B cell (primary cell): ENCODE data around the gene GTPBP3. TPM values are rescaled to one million over a fixed set of nuclear protein-coding genes. Genes with fewer than 3 reads are reported as not detected.
A peak's percentile ranks its signal among the peaks of the same experiment; 100 is the strongest.

ENCODE experiments used
- ATAC-seq: fragments of 200-7000 bp; cut with Tn5 transposase; one replicate; pipeline ENCODE4 v1.10.0; 2021; ENCODE audit warnings: low read depth, mild to moderate bottlenecking, moderate number of reproducible peaks, moderate library complexity
- CTCF ChIA-PET: fragments of 350-600 bp; sonication (Branson Sonifier 250); formaldehyde crosslinking; loops from one replicate; lab custom pipeline; 2021; ENCODE audit warnings: antibody characterized with exemption, inconsistent platforms; lab: Charles Lee
- POLR2A ChIA-PET: fragments of 350-600 bp; sonication (Branson Sonifier 250); formaldehyde crosslinking; loops from one replicate; lab custom pipeline; 2021; ENCODE audit warnings: antibody characterized with exemption; lab: Charles Lee
- DNase-seq: peaks from one replicate; pipeline ENCODE4 v3.0.0; 2013
- H2AFZ ChIP-seq: 2 replicates; pipeline ENCODE4 v1.6.1; 2012; ENCODE audit warnings: mild to moderate bottlenecking, low read depth, low read length; ENCODE audit not compliant: insufficient read depth, poor library complexity, severe bottlenecking
- H3K27ac ChIP-seq, 2 donors: 1 replicate in 1 of 2; 2 replicates in 1 of 2; pipeline ENCODE4 v1.5.1; 2012 to 2013; ENCODE audit warnings: low read length in 2 of 2, mild to moderate bottlenecking in 2 of 2, moderate library complexity in 1 of 2
- H3K27me3 ChIP-seq, 4 experiments: fragments of 200-600 bp in 1 of 4; sonication (generic) in 1 of 4; replicated peaks in 1 of 4; 1 replicate in 2 of 4; 2 replicates in 2 of 4; pipeline versions ENCODE4 v1.6.1 to v1.7.0; 2013 to 2016; ENCODE audit warnings: low read length in 3 of 4, mild to moderate bottlenecking in 2 of 4, mixed read lengths in 1 of 4, moderate library complexity in 1 of 4; ENCODE audit not compliant: insufficient read depth in 4 of 4, control insufficient read depth in 3 of 4; ENCODE audit errors: control extremely low read depth in 1 of 4
- H3K36me3 ChIP-seq, 2 experiments: replicated peaks in 1 of 2; 1 replicate in 1 of 2; 2 replicates in 1 of 2; pipeline versions ENCODE4 v1.6.1 to v1.7.1; 2013; ENCODE audit warnings: low read length in 1 of 2; ENCODE audit not compliant: insufficient read depth in 2 of 2, control insufficient read depth in 1 of 2; ENCODE audit errors: control extremely low read depth in 1 of 2, extremely low read depth in 1 of 2
- H3K4me1 ChIP-seq, 2 donors: fragments of 200-600 bp in 1 of 2; sonication (generic) in 1 of 2; 1 replicate in 1 of 2; 2 replicates in 1 of 2; pipeline versions ENCODE4 v1.5.1 to v1.6.1; 2013 to 2017; ENCODE audit warnings: low read length in 2 of 2; ENCODE audit not compliant: control insufficient read depth in 2 of 2, insufficient read depth in 2 of 2
- H3K4me2 ChIP-seq: replicated peaks from 2 replicates; pipeline ENCODE3; 2012; ENCODE audit warnings: mild to moderate bottlenecking, low read depth, low read length; ENCODE audit not compliant: poor library complexity, severe bottlenecking
- H3K4me3 ChIP-seq, 5 experiments: fragments of 200-600 bp in 1 of 5; sonication (generic) in 1 of 5; 1 replicate in 3 of 5; 2 replicates in 2 of 5; pipeline versions ENCODE4 v1.5.1 to v1.7.0; 2011 to 2016; ENCODE audit warnings: low read length in 4 of 5, mild to moderate bottlenecking in 4 of 5, low read depth in 2 of 5, control low read depth in 1 of 5, moderate library complexity in 1 of 5; ENCODE audit not compliant: insufficient read depth in 1 of 5; ENCODE audit errors: control extremely low read depth in 1 of 5, extremely low read depth in 1 of 5
- H3K79me2 ChIP-seq: fragments of 200-600 bp; sonication (generic); one replicate; pipeline ENCODE4 v1.6.0; 2016; ENCODE audit warnings: low read length; ENCODE audit not compliant: control insufficient read depth, insufficient read depth
- H3K9ac ChIP-seq: fragments of 200-600 bp; sonication (generic); 2 replicates; pipeline ENCODE4 v1.6.1; 2017; ENCODE audit warnings: mild to moderate bottlenecking, low read length, moderate library complexity
- H3K9me3 ChIP-seq, 3 donors: one replicate each; pipeline versions ENCODE4 v1.6.1 to v1.7.1; 2013; ENCODE audit warnings: low read length in 2 of 3; ENCODE audit not compliant: control insufficient read depth in 2 of 3, insufficient read depth in 1 of 3; ENCODE audit errors: control extremely low read depth in 1 of 3
- H4K20me1 ChIP-seq: 2 replicates; pipeline ENCODE4 v1.6.0; 2012; ENCODE audit warnings: mild to moderate bottlenecking, low read length; ENCODE audit not compliant: insufficient read depth, control insufficient read depth, poor library complexity, severe bottlenecking
- H3K27ac Mint-ChIP-seq: one replicate; pipeline ENCODE4 v1.8.0; 2021; ENCODE audit warnings: mixed read lengths
- H3K27me3 Mint-ChIP-seq: one replicate; pipeline ENCODE4 v1.8.0; 2021; ENCODE audit warnings: mixed read lengths
- H3K4me1 Mint-ChIP-seq: one replicate; pipeline ENCODE4 v1.8.0; 2021; ENCODE audit warnings: mixed read lengths
- H3K4me3 Mint-ChIP-seq: one replicate; pipeline ENCODE4 v1.8.0; 2021; ENCODE audit warnings: mixed read lengths
- H3K9me3 Mint-ChIP-seq: one replicate; pipeline ENCODE4 v1.8.0; 2022; ENCODE audit warnings: mixed read lengths; ENCODE audit not compliant: insufficient read depth
- EZH2 ChIP-seq: IDR thresholded peaks from 2 replicates; pipeline ENCODE4 v1.6.1; 2012; ENCODE audit warnings: borderline replicate concordance, low read depth, mild to moderate bottlenecking, moderate library complexity, low read length; ENCODE audit not compliant: insufficient read depth, poor library complexity, severe bottlenecking
- WGBS: methylation state at CpG from one replicate; pipeline ENCODE4 v1.1.5; 2013; ENCODE audit warnings: missing lambda C conversion rate; ENCODE audit not compliant: insufficient coverage; 5-methylcytosine and 5-hydroxymethylcytosine counted together
- intact Hi-C: fragments of 100-400 bp; cut with micrococcal nuclease; formaldehyde crosslinking; loops from one replicate; pipeline ENCODE4 v1.10.0; 2022
- polyA plus RNA-seq: library from polyadenylated mRNA; depleted of rRNA; stranded (reverse); fragments of >200 nt; gene quantifications from 2 replicates; pipeline ENCODE4 v1.2.3, GENCODE V29; 2012
- total RNA-seq, 2 donors: library from RNA; stranded (reverse); fragments of 120-200 nt in 1 of 2; gene quantifications; 1 replicate in 1 of 2; 2 replicates in 1 of 2; pipeline versions ENCODE4 v1.2.3 to v1.2.4, GENCODE V29; 2013 to 2022
- TF ChIP-seq, protein P1 (sequence below): fragments of 200-600 bp; IDR thresholded peaks from one replicate; pipeline ENCODE4 v1.8.0; 2022; ENCODE audit warnings: antibody characterized with exemption, mild to moderate bottlenecking

GTPBP3 gene
- total and polyA plus RNA-seq, 2 donors (not counting 1 experiment from before 2014, with no cell fraction given): 41.6 to 44.9 TPM

DNA sequence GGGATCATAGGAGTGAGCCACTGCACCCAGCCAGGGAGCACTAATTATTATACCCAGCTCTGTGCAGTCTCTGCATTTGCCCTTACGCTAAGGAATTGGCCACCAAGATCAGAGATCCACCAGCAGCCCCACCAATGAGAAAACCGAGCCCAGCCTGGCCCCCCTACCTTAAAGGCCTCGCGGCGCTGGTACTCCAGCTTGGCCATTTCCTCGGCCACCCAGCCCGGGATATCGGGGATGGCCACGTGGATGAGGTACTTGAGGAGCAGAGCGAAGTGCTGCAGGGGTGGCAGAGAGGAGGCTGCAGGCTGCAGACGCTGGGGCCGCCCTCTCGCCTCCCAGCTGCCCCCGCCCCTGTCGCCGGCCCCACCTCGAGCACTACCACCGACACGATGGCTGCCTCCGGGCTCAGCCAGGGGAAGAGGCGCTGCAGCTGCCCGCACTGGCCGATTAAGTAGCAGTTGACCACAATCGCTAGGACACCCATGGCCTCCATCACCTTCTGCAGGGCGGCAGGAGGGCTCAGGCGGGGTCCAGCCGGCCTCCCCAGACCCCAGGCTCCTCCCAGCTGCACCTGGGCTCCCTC lies 10.2 kb upstream of the GTPBP3 start:
- Histone ChIP-seq H3K9ac (no peak overlapping the region), H3K4me1 (peaks cover 13 to 17% of the 10 kb centered on the region in 2 donors), H4K20me1 (peaks cover 2% of the 10 kb centered on the region), H3K9me3 (no peaks in the 10 kb centered on the region), H3K27me3 (peaks cover 0 to 19% (median 1%) of the 10 kb centered on the region in 4 experiments), H3K4me2 (peak overlapping the region; percentile 97), H2AFZ (no peak overlapping the region), H3K27ac (no peak overlapping the region), H3K79me2 (no peaks in the 10 kb centered on the region), H3K36me3 (no peaks in the 10 kb centered on the region), H3K4me3 (no peak overlapping the region)
- intact Hi-C loops: no loop called here
- TF ChIP-seq, protein P1, sequence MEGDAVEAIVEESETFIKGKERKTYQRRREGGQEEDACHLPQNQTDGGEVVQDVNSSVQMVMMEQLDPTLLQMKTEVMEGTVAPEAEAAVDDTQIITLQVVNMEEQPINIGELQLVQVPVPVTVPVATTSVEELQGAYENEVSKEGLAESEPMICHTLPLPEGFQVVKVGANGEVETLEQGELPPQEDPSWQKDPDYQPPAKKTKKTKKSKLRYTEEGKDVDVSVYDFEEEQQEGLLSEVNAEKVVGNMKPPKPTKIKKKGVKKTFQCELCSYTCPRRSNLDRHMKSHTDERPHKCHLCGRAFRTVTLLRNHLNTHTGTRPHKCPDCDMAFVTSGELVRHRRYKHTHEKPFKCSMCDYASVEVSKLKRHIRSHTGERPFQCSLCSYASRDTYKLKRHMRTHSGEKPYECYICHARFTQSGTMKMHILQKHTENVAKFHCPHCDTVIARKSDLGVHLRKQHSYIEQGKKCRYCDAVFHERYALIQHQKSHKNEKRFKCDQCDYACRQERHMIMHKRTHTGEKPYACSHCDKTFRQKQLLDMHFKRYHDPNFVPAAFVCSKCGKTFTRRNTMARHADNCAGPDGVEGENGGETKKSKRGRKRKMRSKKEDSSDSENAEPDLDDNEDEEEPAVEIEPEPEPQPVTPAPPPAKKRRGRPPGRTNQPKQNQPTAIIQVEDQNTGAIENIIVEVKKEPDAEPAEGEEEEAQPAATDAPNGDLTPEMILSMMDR: no peak
- TF ChIP-seq EZH2: no peak
- CTCF ChIA-PET: no interaction called here
- H3K4me1 Mint-ChIP-seq: peaks cover 13% of the 10 kb centered on the region
- POLR2A ChIA-PET: interaction anchor here (1.2 kb wide), 1 partner anchor 18 kb away, joined by 7 read pairs; the partner anchor contains the start of gene DDA1
- WGBS: 96% methylated on average over 27 of the region's 27 CpGs
- ATAC-seq (no peak), DNase-seq (peak; percentile 27)
- H3K4me3 Mint-ChIP-seq: peak overlapping the region; percentile 29
- peaks cover 6% of the 10 kb centered on the region for H3K27me3 Mint-ChIP-seq
- H3K9me3 Mint-ChIP-seq: no peaks in the 10 kb centered on the region
- no peak overlapping the region for H3K27ac Mint-ChIP-seq
